GM19025 (cell line): ENCODE results near the gene COL7A1.
A peak's percentile ranks its signal among the peaks of the same experiment; 100 is the strongest.
"Not testable (repeated sequence)": the region's sequence is repeated elsewhere in the genome, so short reads cannot be mapped to it uniquely, and the experiment has no call there.

Experiments used
- ATAC-seq: cut with Tn5 transposase; IDR thresholded peaks from one replicate; pipeline ENCODE4 v1.9.1; 2021; ENCODE audit warnings: mild to moderate bottlenecking, low read depth, moderate library complexity; ENCODE audit not compliant: unreplicated experiment

COL7A1 gene

GRCh38 chr3:48565186-48565585 lies 29.9 kb downstream of the COL7A1 start:
- ATAC-seq = no peak

- no peak for ATAC-seq
These were observed 30.5 kb downstream of the COL7A1 start for GRCh38 chr3:48564667-48565066.

GRCh38 chr3:48564022-48564421 lies 31.1 kb downstream of the COL7A1 start:
- no peak for ATAC-seq

- no peak for ATAC-seq
These were observed 31.7 kb downstream of the COL7A1 start, which contains the start of gene UCN2 for GRCh38 chr3:48563382-48563918. TSS of gene UCN2 (minus strand) at chr3:48563781. CDS start at chr3:48563124, 657 bp downstream.

- no peak for ATAC-seq
These were observed 32.6 kb downstream of the COL7A1 start for GRCh38 chr3:48562367-48563095.

- no peak for ATAC-seq
These were observed 33.9 kb downstream of the COL7A1 start for GRCh38 chr3:48561045-48561736.

- ATAC-seq = no peak
These were observed 34.5 kb downstream of the COL7A1 start for GRCh38 chr3:48560648-48561018.

- no peak for ATAC-seq
These were observed 36.5 kb downstream of the COL7A1 start for GRCh38 chr3:48558493-48559134.

GRCh38 chr3:48556796-48557626 lies 38.1 kb downstream of the COL7A1 start, which contains the start of gene PFKFB4:
TSS of gene PFKFB4 (minus strand) at chr3:48556803. CDS start at chr3:48556777, 26 bp downstream.
- ATAC-seq = peak; percentile 88

- ATAC-seq = no peak
These were observed 39.0 kb downstream of the COL7A1 start for GRCh38 chr3:48555949-48556795.

- no peak for ATAC-seq
These were observed 39.7 kb downstream of the COL7A1 start for GRCh38 chr3:48555231-48555948.

GRCh38 chr3:48553886-48554845 lies 41.0 kb downstream of the COL7A1 start:
- ATAC-seq = no peak

GRCh38 chr3:48553361-48553760 lies 41.8 kb downstream of the COL7A1 start:
- ATAC-seq = no peak

GRCh38 chr3:48552111-48552951 lies 42.8 kb downstream of the COL7A1 start:
- no peak for ATAC-seq

GRCh38 chr3:48551651-48552050 lies 43.5 kb downstream of the COL7A1 start:
- ATAC-seq = not testable (repeated sequence)
